ENCODE measurements around the gene SCUBE2.

Gene SCUBE2

DNA sequence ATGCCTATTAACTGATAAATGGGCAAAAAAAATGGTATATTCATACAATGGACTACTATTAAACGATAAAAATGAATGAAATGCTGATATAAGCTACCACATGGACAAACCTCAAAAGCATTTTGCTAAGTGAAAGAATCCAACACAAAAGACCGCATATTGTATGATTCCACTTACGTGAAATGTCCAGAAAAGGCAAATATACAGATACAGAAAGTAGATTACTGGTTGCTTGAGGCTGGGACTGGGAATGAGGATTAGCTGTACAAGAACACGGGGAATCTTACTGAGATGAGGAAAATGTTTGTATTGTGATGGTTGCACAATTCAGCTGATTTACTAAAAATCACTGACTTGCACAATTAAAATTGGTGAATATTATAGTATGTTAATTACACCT, 8.8 kb downstream of the SCUBE2 start:
- TF ChIP-seq, protein P1, sequence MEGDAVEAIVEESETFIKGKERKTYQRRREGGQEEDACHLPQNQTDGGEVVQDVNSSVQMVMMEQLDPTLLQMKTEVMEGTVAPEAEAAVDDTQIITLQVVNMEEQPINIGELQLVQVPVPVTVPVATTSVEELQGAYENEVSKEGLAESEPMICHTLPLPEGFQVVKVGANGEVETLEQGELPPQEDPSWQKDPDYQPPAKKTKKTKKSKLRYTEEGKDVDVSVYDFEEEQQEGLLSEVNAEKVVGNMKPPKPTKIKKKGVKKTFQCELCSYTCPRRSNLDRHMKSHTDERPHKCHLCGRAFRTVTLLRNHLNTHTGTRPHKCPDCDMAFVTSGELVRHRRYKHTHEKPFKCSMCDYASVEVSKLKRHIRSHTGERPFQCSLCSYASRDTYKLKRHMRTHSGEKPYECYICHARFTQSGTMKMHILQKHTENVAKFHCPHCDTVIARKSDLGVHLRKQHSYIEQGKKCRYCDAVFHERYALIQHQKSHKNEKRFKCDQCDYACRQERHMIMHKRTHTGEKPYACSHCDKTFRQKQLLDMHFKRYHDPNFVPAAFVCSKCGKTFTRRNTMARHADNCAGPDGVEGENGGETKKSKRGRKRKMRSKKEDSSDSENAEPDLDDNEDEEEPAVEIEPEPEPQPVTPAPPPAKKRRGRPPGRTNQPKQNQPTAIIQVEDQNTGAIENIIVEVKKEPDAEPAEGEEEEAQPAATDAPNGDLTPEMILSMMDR (IDR thresholded peaks at IDR 0.05), result no peak
- no peaks in the 10 kb centered on the region for H3K9me3 ChIP-seq
- H3K4me3 ChIP-seq (ENCODE audit: low read depth in 1 of 2, low read length in 1 of 2), result no peak overlapping the region
- no peaks in the 10 kb centered on the region for H3K36me3 ChIP-seq
- H3K27me3 ChIP-seq, result peaks cover 28% of the 10 kb centered on the region
- no peaks in the 10 kb centered on the region for H3K4me1 ChIP-seq (ENCODE audit: control insufficient read depth in 1 of 2, insufficient read depth in 1 of 2, low read depth in 1 of 2, low read length in 1 of 2)
- H3K27ac ChIP-seq, result no peak overlapping the region

DNA sequence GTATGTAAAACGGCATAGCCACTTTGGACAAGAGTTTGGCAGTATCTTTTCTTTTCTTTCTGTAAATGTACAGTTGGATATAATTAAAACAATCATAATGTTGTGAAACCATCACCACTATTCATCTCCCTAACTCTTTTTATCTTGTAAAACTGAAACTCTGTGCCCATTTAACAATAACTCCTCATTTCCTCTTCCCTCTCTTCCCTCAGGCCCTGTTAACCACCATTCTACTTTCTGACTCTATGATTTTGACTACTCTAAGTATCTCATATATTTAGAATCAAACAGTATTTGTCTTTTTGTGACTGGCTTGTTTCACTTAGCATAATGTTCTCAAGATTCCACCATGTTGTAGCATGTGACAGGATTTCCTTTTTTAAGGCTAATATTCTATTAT, 10.2 kb downstream of the SCUBE2 start:
- H3K36me3 ChIP-seq, result no peaks in the 10 kb centered on the region
- H3K27ac ChIP-seq, result no peak overlapping the region
- no peak overlapping the region for H3K4me3 ChIP-seq (ENCODE audit: low read depth in 1 of 2, low read length in 1 of 2)
- H3K4me1 ChIP-seq (ENCODE audit: control insufficient read depth in 1 of 2, insufficient read depth in 1 of 2, low read depth in 1 of 2, low read length in 1 of 2), result no peaks in the 10 kb centered on the region
- TF ChIP-seq, protein P1 (IDR thresholded peaks at IDR 0.05), result no peak
- H3K9me3 ChIP-seq, result no peaks in the 10 kb centered on the region
- H3K27me3 ChIP-seq, result peaks cover 31% of the 10 kb centered on the region

DNA sequence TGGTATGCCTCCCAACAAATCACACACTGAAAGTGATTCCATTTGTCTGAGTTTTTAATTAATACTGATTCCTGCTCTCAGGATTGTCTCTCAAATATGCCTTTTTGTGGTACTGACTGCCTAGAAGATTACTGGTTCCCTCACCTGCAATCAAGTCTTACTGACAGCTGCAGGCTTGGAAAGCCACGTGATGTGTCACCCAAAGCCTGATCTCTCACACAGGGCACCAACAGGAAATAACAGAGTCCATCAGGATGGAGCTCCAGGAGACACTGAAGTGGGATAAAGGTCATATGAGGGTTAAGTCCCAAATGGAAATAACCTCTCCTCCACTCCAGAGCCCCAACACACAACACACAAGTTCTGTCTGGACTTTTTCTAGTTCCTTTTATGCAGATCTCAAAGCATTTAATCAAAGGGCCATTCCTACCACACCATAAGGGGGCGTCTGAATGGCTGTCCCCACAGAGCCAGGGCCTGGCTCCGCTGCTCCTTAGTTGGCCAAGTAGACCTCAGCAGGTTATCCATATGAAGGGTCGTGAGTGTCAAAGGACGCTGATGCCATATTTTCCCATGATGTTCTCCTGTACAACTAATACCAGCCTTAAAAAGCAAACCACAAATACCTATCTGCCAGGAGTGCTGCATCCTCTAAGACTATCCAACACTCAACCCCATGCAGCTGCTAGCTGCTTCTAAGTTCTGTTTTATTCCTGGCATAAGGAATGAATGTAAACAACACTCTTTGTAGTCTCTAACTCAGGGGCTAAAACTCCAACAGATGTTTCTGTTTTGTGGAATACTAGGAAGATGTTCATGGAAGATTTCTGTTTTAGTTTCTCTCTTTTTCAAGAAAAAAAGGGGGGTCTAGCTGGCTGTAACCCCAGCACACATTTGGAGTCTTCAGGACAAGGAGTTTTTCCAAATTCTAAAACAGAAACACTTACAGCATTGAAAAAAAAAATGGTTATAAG, 13.0 kb downstream of the SCUBE2 start:
- TF ChIP-seq, protein P1 (IDR thresholded peaks at IDR 0.05), result no peak
- Histone ChIP-seq H3K9me3 (no peaks in the 10 kb centered on the region), H3K27ac (no peak overlapping the region)

DNA sequence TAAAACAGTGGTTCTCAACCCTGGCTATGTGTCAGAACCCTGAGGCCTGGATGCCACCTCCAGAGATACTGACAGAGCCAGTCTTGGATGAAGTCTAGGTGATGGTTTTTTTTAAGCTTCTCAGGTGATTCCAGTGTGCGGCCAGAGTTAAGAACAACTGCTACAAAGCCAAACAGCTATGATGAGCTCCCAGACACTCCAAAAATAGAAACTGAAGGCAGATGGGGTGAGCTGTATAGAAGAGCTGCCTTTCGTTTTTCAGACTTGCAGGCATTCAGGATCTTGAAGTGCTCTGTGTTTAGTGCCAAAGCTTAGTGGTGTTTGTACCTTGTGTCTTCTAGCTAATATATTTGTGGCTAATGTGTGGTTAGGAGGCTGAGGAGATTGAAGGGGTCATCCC, 14.2 kb downstream of the SCUBE2 start:
- no peaks in the 10 kb centered on the region for H3K9me3 ChIP-seq
- H3K27ac ChIP-seq, result no peak overlapping the region
- no peaks in the 10 kb centered on the region for H3K4me1 ChIP-seq (ENCODE audit: control insufficient read depth in 1 of 2, insufficient read depth in 1 of 2, low read depth in 1 of 2, low read length in 1 of 2)
- H3K4me3 ChIP-seq (ENCODE audit: low read depth in 1 of 2, low read length in 1 of 2), result no peak overlapping the region
- H3K36me3 ChIP-seq, result no peaks in the 10 kb centered on the region
- H3K27me3 ChIP-seq, result peaks cover 38% of the 10 kb centered on the region
- TF ChIP-seq, protein P1 (IDR thresholded peaks at IDR 0.05), result no peak

More for the DNA sequence above, 13.0 kb downstream of the SCUBE2 start:
- no peaks in the 10 kb centered on the region for H3K4me1 ChIP-seq (ENCODE audit: control insufficient read depth in 1 of 2, insufficient read depth in 1 of 2, low read depth in 1 of 2, low read length in 1 of 2)
- no peak overlapping the region for H3K4me3 ChIP-seq (ENCODE audit: low read depth in 1 of 2, low read length in 1 of 2)
- H3K27me3 ChIP-seq, result peaks cover 32% of the 10 kb centered on the region
- no peaks in the 10 kb centered on the region for H3K36me3 ChIP-seq

DNA sequence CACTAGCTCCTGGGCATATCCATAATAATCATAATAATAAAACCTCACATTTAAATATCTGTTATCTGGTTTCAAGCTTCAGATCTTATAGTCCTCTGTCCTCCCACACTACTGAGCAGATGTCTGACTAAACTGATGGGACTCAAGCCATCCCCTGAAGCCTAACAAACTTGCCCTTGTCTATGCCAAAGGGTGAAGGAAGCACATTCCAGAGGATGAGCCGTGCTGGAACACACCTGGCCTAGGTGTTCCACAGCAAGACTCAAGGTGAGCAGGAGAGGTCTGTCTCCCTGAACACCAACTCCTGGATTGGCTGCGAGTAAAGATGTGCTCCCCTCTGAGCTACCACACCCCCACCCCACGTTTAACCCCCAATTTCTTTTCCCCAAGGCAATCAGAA, 14.7 kb downstream of the SCUBE2 start:
- no peak overlapping the region for H3K27ac ChIP-seq
- H3K36me3 ChIP-seq, result no peaks in the 10 kb centered on the region
- H3K9me3 ChIP-seq, result no peaks in the 10 kb centered on the region

More for the DNA sequence above, 14.7 kb downstream of the SCUBE2 start:
- H3K27me3 ChIP-seq, result peaks cover 38% of the 10 kb centered on the region
- no peak overlapping the region for H3K4me3 ChIP-seq (ENCODE audit: low read depth in 1 of 2, low read length in 1 of 2)
- no peaks in the 10 kb centered on the region for H3K4me1 ChIP-seq (ENCODE audit: control insufficient read depth in 1 of 2, insufficient read depth in 1 of 2, low read depth in 1 of 2, low read length in 1 of 2)
- TF ChIP-seq, protein P1 (IDR thresholded peaks at IDR 0.05), result no peak

Measured in neutrophil (primary cell).